Cortex of kidney (tissue), 1 donor: Measurements from ENCODE around the gene SFTA2.
"Not testable (repeated sequence)": the region's sequence is repeated elsewhere in the genome, so short reads cannot be mapped to it uniquely, and the experiment has no call there.

ENCODE experiments used
- DNase-seq: peaks from one replicate; lab custom pipeline; 2025; lab: John Stamatoyannopoulos, UW

The SFTA2 gene

DNA sequence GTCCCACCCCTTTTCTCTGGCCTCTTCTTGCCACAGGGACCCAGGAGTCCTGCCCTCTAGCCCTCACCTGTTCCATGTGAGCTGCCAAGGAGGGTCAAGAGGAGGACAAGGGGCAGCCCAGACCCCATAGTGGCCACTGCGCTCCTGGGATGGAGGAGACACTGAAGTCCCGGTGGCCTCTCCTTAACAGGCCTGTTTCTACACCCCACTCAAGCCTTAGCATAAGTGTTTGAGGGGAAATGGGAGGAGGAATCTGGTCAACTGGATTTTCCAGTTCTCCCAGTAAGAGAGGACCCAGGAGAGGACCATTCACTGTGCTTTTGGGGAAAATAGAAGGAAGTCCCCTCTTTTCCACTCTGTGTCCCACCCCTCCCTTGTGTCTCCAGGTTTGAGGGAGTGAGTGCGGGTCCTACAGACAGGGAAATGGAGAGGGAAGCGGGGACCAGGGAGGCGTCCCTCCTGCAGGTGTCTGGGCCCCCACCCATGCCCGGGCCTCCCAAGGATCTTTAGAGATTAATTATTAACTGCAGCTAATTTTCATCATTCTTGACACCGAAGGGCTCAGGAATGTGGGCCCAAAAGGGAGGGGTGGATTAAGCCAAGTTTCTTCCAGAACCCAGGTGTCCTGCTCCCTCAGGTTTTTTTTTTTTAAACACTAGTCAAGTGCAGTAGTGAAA, at the start of gene SFTA2:
SFTA2 (minus strand) TSS at position 202 of the 677 bp plus-strand sequence; CDS start at position 128, 74 bp downstream.
- no peak for DNase-seq

DNA sequence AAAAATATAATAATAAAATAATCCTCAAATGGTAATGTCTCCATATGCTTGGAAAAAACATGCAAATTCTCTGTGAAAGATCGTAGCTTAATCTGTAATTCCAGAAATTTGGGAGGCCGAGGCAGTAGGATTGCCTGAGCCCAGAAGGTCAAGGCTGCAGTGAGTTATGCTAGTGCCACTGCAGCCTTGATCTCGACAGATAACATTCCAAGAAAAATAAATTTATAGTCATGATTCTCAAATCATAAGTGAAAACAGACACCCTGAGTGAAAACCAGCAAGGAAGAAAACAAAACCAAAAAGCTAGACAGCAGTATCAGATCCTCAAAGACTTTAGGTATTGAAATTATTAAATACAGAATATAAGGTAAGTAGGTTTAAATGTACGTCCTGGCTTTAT, 47.7 kb upstream of the SFTA2 start:
- no peak for DNase-seq

DNA sequence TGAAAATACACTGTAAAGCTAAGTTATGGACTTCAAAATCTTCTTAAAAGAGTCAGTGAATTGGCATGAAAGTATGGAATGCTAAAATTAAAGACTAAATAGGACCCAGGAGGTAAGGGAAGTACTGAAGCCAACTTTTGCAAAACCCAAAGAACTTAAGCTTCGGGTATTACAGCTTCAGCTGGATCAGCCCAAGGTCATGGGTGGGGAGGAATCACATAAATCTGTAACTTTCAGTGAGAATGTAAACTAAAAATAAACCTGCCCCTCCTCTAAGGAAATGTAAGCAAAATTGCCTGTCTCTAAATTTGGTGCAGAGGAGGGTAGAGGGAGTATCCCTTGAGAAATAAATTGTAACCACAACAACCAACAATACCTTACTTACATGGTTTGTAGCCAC, 47.2 kb upstream of the SFTA2 start:
- DNase-seq, result no peak

DNA sequence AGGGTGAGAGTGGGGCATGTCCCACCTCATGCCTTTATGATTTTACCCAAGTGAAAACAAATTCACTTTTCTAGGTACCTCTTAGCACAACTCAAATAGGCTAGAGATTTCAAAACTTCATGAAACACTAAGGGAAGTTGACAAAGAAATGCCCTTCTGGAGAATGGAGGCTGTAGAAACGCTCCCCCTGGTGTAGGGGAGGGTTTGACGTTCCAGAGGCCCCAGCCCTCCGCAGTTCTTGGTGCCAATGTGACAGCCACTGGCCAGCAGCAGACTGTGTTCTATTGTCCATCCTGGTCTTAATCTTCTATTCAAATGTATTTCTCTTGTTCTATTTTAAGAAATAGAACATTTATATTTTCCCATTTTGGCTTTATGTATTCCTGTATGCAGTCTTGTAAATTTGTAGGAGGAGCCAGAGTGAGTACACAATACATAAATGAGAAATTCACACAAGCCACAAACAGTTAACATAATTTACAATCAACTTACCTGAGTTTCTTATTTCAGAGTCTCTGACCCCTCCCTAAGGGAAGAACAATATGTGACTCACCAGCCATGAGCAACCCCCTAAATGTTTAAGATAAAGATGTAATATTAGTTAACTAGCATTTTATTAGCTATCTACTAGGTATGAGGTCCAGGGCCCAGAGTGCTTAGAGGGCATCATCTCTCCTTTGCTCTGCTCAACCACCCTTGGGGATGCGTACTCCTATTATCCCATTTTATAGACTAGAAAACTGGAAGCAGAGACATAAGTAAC, 42.7 kb upstream of the SFTA2 start:
- no peak for DNase-seq

DNA sequence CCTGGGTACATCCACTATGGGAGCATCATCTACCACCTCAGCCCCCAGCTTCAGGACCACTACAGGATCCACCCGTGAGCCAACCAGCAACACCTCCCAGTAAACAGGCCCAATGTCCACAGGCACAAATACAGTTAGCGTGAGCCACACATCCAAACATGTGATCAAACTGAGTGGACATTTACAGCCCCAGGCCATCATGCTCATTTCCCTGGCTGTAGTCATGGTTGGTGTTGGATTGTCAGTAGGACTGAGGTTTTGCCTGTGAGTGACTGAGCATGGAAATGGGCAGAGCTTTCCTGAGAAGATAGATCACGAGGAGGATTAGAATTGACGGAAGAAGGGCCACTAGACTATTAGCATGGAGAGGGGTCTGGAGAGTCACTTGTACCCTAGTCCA, 40.8 kb upstream of the SFTA2 start:
- DNase-seq, result no peak

DNA sequence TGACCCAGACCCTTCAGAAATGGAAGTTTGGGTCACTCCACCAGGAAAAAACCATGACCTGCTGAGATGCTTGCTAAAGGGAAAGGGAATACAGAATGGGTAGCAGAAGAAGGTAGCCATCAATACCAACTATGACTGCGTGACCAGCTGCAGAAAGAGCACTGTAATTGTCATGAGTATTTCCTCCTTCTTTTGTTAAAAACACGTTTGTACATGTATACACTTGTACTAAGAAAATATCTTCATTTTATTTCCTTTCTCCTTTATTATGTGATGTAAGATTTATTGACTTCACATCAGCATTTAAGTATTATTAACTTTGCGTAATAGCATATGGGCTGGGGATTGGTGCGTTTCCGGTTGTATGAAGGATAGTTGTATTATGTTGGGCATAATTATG, 39.0 kb upstream of the SFTA2 start:
- DNase-seq, result no peak

DNA sequence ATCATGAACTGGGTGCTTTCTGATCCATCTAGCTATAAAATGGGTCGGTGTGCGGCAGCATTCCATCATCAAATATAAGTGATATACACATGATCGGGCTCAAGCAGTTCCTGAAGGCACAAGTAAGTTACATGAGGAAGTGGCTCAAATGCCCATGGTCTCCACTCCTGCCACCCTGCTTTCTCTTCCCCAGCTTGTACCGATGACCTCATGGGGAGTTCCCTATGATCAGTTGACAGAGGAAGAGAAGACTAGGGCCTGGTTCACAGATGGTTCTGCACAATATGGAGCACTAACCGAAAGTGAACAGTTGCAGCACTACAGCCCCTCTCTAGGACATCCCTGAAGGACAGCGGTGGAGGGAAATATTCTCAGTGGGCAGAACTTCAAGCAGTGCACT, 37.2 kb upstream of the SFTA2 start:
- not testable (repeated sequence) for DNase-seq

DNA sequence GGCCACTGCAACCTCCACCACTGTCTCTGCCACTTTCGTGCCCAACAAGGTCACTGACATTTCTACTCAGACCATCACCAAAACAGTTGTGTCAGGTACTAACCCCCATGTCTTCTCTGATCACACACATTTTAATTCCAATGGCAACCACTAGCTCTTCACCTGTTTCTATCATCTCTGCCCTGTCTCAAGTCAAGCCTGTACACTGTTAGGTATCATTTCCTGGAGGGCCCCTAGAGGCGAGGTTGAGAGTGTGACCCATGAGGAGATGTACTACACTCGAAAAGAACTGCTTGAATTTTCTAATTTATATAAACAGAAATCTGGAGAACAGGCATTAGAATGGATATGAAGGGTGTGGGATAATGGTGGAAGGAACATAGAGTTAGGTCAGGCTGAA, 34.2 kb upstream of the SFTA2 start:
- no peak for DNase-seq

DNA sequence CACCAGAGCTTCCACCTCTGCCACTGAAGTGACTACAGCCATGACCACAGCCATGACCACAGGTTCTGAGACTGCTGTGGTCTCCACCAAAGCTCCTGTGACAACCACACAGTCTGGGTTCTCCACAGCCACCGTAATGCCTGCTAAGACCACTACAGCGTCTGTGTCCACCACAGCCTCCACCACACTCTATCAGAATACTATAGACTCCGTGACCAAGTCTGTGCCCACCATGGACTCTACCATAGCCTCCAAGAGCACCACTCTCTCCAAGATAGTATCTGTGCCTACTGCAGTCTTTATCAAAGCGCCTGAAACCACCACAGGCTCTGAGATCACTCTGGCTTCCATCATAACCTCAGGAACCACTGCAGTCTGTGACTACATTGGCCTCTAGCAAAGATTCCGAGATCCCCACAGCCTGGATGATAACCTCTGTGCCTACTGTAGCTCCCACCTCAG, 33.2 kb upstream of the SFTA2 start:
- DNase-seq, result no peak

DNA sequence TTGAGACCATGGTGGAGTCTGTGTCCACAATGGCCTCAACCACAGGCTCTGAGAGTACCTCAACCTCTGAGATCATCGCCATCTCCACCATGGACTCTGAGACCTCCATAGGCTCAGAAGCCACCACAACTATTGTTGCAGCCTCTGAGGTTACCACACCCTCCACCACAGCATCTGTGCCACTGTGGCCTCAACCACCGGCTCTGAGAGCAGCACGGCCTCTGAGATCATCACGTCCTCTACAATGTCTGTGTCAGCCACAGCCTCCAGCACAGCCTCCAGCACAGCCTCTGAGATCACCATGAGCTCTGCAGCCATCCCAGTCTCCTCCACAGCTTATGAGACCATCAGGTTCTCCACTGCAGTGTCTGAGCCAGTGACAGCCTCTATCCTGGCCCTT, 32.1 kb upstream of the SFTA2 start:
- no peak for DNase-seq

DNA sequence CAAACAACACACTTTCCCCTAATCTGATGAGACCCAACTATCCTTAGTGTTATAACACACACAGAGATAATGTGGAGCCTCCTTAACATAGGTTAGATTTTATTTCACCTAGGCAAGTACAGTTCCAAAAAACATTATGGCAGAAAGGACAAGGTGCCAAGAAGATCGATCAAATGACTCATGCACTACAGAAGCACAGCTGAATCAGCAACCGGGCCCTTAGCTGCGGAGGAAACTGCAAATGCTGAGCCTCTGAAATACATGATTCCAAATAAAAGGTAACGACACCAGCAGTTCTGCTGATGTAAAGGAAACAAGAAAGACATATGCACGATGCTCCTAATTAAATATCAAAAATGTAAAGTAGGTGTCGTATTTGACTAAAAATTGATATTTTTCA, 31.7 kb upstream of the SFTA2 start:
- no peak for DNase-seq

DNA sequence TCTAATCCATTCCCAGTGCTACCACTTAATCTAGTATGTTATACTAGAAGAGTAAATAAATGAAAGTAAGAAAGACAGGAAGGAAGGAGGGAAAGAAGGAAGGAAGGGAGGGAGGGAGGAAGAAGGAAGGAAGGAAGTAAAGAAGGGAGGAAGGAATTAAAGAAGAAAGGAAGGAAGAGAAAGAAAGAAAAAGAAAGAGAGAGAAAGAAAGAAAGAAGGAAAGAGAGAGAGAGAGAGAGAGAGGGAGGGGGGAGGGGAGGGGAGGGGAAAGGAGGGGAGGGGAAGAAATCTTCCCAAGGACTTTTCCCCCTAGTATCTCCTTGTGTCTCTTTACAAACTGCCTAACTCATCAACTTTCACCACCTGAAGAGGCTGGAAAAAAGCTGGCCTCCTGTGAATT, 30.7 kb upstream of the SFTA2 start:
- no peak for DNase-seq

DNA sequence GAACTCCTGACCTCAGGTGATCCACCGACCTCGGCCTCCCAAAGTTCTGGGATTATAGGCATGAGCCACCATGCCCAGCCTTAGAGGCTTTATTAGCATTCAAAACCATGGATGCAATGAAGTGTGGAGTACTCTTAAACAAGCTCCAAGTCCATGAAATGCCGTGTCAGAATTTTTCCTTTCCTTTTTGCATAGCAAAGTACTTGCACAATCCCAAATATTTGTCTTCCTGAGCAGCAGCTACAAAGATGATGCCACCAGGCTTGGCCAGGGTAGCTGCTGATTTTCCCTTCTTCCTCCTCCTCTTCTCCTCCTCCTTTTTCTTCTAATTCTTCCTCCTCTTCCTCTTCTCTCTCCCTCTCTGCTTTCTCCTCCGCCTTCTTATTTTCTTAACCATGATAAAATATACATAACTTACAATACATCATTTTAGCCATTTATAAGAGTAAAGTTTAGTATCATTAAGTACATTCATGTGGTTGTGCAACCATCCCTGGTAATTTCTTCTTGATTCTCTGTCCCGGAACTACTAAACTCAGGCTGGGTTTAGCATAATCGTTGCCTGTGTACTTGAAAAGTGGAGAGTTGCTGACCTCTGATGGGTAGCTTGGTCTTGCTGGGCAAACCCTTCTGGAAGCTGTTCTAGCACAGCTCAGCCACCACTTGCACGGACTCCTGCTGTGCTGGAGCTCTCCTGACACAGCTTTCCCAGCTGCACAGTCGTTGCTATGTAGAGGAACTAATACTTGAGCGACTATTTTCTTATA, 29.1 kb upstream of the SFTA2 start:
- DNase-seq, result no peak

DNA sequence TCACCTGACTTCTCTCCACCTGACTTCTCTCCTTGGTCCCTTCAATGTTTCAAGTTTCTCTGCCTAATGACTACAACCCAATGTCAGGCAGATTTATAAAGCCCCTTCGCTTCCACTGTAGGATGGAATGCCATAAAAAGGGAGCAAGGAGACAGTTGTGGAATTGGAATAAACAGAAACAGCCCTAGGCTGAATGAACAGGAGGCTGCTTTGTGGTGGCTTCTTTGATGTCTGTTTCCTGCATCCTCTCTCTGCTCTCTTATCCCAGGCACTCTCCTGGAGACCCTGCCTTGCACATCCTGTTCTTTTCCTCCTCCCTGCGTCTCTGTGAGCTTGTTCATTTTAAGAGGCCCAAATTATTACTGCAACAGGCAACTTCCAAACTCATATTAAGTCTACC, 25.7 kb upstream of the SFTA2 start:
- no peak for DNase-seq

DNA sequence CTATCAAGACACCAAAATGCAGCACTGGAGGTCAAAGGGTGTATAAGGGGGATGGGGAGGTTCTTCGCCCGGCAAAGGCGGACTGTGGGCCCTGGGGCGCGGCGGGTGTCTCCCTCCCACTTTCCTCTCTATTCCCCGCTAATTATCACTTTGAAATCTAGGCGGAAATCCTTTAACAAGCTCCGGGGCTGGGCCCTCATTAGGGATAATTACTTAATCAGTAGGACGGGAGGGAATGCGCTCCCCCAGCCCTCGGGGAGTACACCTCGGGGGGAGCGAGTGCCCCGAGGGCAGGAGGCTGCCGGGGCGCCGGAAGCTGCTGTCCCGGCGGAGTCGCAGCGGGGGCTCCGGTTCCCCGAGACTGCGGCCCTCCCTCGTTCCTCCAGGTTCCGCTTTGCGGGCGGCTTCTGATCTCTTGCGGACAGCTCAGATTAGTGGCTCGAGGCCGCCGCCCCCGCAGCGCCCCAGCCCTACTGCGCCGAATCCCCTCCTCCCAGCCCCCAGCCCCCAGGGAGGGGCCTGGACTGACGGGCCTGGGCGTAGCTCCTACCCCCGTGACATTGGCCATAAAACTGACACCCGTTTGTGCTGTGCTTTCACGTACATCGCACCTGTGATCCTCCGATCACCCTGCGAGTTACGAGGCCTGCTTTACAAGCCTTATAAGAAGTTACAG, 23.5 kb upstream of the SFTA2 start:
- DNase-seq, result no peak

DNA sequence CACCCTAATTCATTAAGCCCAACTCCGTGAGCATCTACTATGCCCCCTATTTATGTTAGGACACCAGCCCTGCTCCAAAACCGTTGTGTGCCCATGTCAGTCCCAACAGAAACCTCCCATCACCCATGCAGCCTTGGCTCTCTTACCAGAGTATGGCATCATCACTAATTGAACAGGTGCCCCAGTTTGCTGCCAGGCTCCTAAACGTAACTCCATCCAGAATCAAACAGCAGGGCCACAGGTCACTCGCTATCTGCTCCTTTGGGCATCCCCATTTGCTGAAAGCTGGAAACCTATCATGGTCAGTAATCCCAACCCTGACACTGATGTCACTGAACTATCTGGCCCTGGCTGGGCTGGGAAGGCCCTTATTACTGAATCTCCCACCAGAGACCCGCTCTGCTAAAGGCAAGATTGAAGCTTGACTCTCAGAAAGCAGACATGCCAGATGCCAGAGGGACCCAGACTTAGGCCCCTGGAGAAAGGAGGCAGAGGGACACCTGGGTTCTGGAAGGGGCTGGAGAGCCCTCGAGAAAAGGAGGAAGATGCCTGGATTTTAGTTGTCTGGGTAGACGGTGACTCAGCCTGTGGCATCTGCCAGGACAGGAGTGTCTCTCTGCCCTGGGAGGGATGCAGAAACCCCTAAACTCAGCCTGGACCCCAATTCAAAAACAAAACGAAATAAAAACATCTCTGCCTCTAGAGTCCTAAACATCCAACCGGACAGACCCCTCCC, 22.8 kb upstream of the SFTA2 start:
- no peak for DNase-seq

DNA sequence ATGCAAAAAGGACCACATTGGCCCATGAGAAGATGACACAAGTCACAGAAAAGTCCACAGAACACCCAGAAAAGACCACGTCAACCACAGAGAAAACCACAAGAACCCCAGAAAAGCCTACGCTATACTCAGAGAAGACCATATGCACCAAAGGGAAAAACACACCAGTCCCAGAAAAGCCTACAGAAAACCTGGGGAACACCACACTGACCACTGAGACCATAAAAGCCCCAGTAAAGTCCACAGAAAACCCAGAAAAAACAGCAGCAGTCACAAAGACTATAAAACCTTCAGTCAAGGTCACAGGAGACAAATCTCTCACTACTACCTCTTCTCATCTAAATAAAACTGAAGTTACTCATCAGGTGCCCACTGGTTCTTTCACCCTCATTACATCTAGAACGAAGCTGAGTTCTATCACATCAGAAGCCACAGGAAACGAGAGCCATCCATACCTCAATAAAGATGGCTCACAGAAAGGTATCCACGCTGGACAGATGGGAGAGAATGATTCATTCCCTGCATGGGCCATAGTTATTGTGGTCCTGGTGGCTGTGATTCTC, 20.0 kb upstream of the SFTA2 start:
- DNase-seq, result no peak

DNA sequence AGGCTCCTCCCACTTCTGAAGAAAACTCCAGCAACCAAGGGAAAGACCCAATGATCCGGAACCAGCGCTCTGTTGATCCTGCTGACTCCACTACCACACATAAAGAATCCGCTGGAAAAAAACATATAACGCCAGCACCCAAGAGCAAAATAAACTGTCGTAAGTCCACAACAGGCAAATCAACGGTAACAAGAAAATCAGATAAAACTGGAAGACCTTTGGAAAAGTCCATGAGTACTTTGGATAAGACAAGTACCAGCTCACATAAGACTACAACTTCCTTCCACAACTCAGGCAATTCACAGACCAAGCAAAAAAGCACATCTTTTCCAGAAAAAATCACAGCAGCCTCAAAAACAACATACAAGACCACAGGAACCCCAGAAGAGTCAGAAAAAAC, 16.8 kb upstream of the SFTA2 start:
- DNase-seq, result no peak

DNA sequence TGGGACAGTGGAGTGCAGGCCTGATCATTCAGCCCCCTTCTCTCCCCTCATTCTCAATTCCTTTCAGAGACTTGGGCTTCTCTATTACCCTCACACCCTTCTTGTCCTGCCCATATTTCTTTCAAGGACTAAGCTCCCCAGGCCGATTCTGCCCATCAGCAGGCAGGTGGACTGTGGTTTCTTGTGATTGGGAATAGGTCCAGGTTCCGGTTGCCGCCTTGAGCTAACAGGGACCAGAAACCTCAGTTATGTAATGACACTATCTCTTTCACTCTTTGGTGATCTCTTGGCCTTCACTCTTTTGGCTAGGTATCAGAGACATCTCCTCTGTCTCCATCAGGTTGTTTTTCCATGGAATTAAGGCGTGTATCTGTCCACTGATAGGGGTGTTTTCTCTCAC, 15.3 kb upstream of the SFTA2 start:
- no peak for DNase-seq

DNA sequence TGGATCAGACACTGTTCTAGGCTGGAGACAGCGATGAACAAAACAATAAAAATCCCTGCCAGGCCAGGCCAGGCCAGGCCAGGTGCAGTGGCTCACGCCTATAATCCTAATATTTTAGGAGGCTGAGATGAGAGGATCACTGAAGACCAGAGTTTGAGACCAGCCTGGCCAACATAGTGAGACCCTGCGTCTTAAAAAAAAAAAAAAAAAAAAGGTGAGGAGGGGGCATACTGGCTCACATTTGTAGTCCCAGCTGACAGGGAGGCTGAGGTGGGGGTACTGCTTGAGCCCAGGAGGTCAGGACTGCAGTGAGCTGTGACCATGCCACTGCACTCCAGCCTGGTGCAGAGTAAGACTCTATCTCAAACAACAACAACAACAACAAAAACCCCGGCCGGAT, 13.3 kb upstream of the SFTA2 start:
- no peak for DNase-seq

DNA sequence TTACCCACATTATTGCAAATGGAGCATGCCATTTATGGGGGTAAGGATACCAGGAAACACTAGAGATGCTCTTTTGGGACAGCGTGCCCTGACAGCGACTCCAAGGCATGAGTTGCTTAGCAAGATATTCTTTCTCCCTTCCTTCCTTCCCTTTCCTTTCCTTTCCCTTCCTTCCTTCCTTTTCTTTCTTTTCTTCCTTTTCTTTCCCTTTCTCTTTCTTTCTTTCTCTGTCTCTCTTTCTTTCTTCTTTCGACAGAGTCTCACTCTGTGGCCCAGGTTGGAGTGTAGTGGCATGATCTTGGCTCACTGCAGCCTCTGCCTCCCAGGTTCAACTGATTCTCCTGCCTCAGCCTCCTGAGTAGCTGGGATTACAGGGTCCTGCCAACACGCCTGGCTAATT, 12.1 kb upstream of the SFTA2 start:
- DNase-seq, result no peak
